SIG-M5 treated with dmso at 0.1 percent for 504 hours (cell line): ENCODE data around the gene PLCXD3.
"Not testable (repeated sequence)": the region's sequence is repeated elsewhere in the genome, so short reads cannot be mapped to it uniquely, and the experiment has no call there.

ENCODE experiments used
- DNase-seq: peaks from one replicate; lab custom pipeline; 2025; ENCODE audit not compliant: unreplicated experiment; lab: John Stamatoyannopoulos, UW

The PLCXD3 gene

DNA sequence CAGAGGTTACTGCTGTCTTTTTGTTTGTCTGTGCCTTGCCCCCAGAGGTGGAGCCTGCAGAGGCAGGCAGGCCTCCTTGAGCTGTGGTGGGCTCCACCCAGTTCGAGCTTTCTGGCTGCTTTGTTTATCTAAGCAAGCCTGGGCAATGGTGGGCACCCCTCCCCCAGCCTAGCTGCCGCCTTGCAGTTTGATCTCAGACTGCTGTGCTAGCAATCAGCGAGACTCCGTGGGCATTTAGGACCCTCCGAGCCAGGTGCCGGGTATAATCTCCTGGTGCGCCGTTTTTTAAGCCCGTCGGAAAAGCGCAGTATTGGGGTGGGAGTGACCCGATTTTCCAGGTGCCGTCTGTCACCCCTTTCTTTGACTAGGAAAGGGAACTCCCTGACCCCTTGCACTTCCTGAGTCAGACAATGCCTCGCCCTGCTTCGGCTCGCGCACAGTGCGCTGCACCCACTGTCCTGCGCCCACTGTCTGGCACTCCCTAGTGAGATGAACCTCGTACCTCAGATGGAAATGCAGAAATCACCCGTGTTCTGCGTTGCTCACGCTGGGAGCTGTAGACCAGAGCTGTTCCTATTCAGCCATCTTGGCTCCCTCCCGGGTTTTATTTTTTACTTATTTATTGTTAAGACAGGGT lies 16.8 kb downstream of the PLCXD3 start:
- not testable (repeated sequence) for DNase-seq

DNA sequence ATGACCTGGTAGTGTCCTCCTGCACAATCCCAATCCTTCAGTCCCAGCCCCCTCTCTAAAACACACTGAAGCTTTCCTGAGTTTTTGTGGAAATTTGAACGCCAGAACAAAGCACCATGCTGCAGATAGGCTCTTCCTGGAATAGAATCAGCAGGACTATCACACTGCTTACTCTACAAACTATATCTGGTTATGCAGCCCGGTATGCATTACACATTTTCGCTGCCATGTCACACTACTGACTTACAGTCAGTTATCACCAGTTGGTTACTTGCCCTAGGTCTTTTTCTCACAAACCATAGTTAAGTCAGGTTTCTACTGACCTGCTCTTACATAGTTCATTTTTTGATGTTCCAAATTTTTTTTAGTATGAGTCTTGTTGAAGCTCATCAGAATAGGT lies 24.9 kb downstream of the PLCXD3 start:
- DNase-seq = no peak

DNA sequence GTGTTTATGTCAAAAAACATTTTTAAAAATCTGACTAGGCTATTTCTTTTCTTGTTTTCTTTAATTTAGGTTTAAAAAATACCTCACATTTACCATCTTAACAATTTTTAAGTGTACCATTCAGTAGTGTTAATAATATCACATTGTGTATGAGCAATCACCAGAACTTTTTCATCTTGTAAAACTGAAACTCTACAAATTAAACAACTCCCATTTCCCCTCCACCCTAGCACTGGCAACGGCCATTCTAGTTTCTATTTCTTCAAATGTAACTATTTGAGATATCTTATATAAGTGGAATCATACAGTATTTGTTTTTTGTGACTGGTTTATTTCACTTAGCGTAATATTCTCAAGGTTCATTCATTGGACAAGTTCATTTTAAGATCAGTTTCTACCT lies 27.7 kb downstream of the PLCXD3 start:
- no peak for DNase-seq

DNA sequence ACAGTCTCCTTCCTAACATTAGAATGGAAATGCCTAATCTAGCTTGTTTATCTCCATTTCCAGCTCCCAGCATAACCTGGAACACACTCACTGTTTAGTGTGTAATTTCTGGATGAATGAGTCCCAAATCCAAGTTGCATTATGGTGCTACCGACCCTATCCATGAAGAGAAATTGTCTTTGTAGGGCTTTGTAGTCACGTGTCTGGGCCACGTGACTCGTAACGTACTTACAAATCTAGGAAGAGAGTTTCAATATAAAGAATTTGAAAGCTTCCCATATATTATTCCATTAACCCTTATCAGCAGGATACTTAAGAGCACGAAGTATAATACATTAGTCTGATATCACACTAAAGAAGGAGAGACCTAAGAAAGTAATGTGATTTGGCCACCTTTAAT lies 28.2 kb downstream of the PLCXD3 start:
- DNase-seq = no peak

DNA sequence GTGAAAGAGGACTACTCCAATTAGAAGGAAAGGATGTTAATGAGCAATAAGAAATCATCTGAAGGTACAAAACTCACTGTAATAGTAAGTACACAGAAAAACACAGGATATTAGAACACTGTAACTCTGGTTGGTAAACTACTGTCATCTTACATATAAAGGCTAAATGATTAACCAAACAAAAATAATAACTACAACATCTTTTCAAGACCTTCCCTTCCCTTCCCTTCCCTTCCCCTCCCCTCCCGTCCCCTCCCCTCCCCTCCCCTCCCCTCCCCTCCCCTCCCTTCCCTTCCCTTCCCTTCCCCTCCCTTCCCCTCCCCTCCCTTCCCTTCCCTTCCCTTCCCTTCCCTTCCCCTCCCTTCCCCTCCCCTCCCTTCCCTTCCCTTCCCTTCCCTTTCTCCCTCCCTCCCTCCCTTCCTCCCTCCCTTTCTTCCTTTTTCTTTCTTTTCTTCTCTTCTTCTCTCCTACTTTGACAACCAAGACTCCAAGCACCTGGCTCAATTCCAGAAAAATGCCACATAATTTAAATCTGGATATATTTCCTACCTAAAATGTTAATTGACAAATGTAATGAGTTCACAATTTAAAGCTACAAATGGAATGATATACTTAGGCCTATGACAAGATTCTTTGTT lies 38.7 kb downstream of the PLCXD3 start:
- not testable (repeated sequence) for DNase-seq

DNA sequence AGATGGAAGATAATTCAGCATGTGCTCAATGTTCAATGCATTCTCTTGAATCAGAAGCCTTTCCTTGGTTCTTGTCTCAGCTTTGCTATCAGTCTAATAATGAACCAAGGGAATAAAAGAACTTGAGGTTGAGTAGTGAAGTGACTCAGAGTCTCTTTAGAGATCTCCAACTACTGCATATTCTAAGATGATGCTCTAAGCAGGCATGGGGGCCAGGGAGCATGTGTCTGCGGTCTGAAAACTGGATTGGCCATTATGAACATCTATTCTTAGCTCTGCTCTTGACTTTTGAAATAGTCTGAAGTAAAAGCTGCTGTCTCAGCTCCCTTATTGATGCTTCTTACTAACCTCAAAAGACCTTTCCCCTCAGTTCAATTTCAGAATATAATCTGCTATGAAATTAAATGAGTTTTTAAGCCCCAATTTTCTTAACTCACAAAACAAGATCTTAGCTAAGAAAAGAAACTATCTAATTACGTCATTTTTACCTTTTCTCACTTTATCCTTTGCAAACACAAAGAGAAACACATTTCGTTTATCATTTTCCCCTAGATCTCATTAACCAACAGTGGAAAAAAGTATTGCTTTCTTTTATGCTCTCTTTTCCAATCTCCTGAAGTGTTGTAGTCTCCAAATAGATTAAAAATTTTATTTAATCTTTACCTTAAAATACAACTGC lies 44.8 kb downstream of the PLCXD3 start:
- no peak for DNase-seq

DNA sequence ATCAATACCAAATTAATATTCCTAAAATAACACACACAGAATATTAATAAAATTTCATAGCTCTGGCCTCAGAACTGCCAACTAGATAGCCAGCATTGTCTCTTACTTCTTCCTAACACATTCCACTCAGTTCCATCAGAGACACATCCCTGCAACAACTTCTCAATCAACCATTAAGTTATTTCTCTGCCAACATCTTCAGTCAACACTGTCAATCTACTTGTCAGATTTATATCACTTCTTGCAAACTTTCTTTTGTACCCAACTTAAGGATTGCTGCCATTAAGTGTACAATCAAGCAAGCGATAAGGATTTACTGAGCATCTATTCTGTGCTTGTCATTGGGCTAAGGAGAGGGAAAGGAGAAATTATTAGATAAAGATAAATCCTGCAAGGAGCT lies 50.8 kb downstream of the PLCXD3 start:
- DNase-seq = no peak

DNA sequence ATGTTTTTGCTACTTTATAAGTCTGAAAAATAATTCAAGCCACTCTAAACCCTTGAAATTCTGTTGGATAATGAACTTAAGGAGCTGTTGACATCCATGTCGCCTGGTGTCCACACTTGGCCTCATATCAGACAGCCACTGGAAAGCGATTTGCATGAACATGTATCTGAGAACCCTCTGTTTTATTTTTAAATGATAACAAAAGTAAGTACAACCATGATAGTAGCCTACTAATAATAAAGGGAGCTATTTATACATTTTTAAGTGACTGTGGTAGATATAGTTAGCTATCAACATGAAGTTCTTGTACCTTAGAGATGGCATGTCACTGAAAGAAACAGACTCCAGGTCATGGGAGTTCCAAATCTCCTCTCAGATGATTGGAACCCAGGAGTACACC lies 53.3 kb downstream of the PLCXD3 start:
- no peak for DNase-seq

DNA sequence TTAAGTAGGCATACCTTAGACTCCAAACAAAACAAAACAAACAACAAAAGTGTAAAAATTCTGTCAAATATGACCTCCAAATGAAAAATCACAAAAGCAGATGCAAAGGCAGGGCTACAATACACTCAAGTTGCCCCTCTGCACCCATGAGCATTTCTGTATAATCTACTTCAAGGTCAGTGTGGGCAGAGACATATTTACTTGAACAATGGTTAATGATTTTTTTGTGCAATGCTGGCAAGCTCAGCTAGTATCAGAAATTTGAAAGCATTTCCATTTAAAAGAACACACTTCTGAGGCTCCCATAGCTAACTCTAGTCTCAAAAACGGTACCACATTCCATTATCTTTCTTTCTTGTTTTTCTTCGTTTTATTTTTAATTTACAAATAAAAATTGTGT lies 57.9 kb downstream of the PLCXD3 start:
- DNase-seq = no peak

DNA sequence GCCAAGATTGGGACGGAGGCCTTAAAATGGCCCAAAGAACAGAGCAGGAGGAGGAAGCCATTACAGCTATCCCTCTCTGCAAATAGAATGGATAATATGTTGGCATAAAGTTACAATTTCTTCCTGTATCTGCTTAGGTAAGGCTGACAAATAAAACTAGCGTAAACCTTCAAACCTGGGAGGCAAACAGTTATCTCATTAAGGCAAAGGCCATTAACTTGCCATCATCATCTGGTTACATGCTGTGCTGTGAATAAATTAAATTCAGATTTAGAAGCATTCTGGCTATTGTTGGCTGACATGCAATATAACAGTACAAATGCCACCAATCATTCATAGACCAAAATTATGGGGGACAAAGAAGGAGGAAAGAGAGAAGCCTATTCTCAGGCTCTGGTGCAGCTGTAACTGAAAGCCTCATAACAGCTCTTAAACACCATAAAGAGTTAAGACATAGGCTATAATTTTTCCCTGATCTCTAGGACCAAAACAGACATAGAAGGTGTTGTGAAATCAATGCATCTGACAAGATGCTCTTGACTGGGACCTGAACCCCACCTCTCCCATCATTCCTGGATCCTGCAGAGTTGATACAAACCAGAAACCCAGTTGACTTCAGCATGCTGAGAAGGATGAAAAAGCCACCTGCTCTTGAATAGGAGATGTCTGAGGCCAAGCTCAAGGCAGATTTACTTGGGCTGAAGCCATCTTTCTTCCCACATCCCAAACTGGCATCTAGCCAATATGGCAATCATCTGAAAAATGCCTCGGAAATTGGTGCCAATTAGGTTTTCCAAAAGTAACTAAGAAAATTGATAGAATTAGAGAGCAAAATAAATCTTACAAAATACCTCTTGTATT lies 62.5 kb downstream of the PLCXD3 start:
- DNase-seq = no peak

DNA sequence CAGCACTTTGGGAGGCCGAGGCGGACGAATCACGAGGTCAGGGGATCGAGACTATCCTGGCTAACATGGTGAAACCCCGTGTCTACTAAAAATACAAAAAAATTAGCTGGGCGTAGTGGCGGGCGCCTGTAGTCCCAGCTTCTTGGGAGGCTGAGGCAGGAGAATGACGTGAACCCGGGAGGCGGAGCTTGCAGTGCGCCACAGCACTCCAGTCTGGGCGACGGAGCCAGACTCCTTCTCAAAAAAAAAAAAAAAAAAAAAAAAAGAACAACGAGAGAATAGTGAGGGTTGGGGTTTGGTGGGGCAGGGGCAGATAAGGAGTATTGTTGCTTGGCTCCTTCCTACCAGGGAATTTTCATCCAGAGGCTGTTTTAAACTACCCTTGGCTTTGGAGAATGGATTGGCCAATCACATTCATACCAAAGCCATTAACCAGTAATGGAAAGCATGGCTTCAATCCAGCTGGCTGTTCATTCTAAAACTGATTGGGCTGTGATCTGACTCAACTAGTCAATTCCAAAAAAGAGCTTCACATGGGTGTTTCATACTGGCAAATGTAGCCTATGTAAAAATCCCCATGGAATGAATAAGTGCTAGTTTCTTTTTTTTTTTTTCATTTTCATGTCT lies 64.4 kb downstream of the PLCXD3 start:
- DNase-seq = no peak

DNA sequence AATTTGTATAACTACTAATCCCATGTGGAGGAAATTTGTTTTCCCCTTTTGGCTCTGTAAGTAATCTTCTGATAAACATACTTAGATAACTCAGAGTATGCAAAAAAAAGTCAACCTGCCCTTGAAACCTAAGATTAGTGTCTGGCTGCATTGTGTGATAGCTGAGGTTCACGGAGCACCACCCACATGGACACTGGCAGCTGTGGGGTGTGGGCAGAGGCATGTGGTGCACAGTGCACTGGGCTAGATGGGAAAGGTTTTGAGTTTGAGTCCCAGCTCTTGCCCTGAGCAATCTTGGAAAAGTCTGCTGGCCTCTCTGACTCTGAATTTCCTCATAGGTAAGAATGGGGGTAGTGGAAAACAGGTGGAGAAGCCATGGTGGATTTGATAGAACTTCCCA lies 75.1 kb downstream of the PLCXD3 start:
- no peak for DNase-seq

DNA sequence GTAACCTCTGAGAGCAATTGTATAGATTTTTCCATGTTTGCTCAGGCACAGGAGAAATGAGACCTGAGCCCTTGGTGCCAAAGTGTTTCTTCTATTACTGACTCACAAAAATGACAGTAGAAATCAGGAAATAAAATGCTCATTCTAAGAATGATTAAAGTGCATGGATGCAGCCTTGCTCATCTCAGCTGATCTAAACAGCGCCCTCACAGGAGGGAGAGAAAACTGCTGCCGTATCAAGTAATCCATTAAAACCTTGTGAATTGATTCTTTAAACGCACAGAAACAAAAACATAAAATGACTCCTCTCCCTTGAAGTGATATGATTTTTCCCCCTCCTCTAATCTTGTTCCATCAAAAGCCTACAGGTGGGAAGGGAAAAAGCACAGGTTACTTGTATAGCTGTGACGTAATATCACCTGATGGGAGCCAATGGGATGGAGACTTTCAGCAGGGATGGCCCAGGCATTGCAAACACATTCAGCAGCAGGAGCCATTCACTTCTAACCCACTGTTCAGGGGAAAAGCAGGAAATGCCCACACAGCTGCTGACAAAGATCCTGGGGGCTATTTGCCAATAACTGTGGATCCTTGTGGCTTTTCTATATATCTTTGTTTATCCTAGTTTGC lies 76.7 kb downstream of the PLCXD3 start:
- no peak for DNase-seq

DNA sequence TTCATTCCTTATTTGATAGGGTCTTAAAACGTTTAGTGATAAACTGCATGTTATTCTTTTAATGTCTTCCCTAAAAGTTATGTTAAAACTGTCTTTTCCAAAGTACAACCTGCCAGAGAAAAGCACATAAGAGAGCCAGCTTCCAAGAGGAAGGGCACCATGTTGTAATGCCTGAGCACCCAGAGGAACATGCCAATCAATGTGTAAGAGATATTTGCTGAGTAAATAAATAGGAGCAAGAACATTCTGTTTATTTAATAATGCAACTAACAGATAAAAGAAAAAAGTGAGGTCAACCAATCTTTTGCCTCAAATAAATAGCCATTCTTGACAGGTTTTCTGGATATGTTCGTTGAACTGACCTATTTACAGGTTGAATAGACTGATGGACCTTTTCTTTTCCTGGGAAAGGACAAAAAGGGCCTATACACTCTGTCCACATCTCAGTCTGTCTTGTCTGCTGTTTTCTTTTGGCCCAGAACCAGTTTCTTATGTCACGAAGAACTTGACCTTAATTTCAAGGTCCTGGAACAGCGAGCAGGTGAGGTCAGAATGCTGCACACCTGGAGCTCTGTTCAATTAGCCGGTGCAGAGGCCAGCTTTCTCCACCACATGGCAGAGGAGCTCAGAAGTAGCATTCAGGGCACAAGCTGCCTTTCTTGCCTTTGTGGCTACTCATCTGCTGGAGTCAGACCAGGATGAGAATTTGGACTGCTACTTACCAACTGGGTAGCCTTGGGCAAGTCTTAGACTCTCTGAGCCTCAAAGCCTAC lies 77.7 kb downstream of the PLCXD3 start:
- no peak for DNase-seq

DNA sequence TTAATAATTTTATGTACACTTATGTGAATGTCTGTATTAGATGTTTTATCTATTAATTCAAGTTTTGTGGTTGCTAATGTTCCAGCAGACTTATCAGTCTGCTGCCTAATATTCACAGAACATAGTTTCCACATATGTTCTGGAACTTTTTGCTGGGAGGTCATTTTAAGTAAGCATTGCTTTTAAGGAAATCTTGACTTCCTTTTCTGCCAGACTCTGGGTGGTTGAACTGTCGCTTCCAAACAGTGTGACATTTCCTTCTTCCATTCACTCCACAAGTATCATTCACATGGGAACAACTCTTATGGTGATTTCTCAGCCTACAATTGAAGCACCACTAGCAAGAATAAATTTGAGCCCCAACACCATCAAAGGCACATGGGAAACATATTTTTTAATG lies 82.9 kb downstream of the PLCXD3 start:
- no peak for DNase-seq

DNA sequence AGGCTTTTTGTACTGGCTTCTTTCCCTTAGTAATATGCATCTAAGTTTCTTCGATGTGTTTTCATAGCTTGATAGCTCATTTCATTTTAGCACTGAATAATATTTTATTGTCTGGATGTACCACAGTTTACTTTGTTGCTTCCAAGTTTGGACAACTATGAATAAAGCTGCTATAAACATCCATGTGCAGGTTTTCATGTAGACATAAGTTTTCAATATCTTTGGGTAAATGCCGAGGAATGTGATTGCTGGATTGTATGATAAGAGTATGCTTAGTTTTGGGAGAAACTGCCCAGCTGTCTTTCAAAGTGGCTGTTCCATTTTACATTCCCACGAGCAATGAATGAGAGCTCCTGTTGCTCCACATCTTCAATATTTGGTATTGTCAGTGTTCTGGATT lies 84.7 kb downstream of the PLCXD3 start:
- DNase-seq = no peak

DNA sequence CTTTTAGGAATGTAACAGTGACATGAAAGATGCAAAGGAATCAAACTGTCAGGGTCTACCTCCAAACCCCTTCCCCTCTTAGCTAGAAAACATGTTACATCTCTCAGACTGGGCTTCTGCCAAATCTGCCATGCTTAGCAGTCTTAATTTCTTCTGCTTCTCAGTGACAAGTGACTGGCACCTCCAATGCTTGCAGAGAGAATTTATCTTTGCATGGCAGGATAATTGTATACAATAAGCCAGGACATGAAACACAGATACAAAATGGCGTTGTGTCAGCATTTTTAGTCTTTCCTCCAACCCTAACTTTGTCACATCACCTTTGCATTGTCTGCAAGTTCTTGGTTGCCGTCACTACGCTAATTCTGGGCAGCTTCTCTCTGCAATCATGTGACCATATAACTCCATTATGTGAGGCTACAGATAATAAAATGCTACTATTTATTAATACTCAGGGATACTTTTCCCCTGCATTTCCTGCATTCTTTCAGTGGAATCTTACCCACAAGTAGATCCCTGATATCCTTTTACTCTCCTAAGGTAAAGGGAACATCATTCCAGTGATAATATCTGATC lies 89.8 kb downstream of the PLCXD3 start:
- no peak for DNase-seq

DNA sequence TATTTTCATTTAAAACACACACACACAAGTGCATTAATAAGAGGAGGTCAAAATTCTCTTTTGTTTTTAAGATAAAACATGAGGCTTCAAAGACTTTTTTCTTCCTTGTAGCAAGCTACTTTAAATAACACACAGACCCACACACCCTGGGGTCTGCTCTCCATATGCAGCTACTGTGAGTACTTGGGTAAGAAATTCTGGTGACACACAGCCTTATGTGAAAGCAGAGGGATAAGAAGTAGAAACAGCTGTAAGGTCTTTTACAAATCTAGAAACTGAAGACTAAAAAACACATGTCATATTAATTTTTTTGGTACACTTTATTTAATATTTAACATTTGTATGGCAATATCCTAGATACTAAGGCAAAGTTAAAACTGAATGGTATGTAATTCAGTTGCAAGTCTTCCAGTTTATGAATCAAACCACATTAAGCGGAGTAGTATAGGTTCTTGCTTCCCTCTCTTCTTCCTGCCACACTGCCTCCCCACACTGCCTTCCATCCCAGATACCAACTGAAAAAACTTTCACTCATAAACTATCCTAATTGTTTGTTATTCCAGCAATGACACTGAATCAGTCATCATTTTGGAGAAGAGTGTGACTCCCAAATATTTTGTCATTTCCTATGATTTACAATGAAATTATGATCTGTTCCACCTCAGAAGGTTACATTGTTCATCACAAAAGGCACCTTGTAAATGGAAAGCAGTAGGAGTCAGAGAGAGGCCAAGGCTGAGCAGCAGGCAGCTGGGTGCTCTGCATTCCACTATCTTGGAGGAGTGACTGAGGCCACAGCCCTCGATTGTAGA lies 92.0 kb downstream of the PLCXD3 start:
- DNase-seq = no peak

DNA sequence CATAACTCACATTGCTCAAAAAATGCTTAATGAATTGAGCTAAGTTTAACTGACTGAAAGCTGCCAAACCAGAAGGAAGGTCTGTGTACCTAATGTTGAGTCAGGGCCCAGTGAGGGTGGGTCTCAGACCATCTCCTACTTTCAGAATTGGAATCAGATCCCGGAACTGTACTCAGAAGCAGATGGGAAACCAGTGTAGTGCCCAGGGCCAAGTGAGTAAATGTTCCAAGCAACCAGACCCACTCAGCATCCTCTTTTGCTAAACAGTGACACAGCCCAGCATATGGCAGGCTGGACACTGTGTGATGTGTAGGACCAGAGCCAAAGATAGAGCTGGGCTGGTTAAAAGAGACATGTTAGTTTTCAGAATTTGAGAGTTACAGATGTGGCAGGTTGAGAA lies 94.1 kb downstream of the PLCXD3 start:
- no peak for DNase-seq
